SK-N-SH treated with all-trans-retinoic acid at 6 μM for 48 hours (cell line): ENCODE data around the gene ELFN1.

Experiments
- ATAC-seq: fragments of 200-7000 bp; cut with Tn5 transposase; 3 replicates; pipeline ENCODE4 v1.9.1; 2020; ENCODE audit warnings: mild to moderate bottlenecking, moderate library complexity
- ARNTL ChIP-seq: fragments of 450-650 bp; formaldehyde crosslinking; IDR thresholded peaks from 2 replicates; pipeline ENCODE4 v1.5.0; 2020; ENCODE audit warnings: low read depth, mild to moderate bottlenecking, moderate library complexity, borderline replicate concordance
- CSDC2 ChIP-seq: fragments of 250-450 bp; sonication (Bioruptor Pico); IDR thresholded peaks from 2 replicates; pipeline ENCODE4 v1.5.0; 2020; ENCODE audit warnings: mild to moderate bottlenecking, moderate library complexity
- CSRNP3 ChIP-seq: fragments of 250-450 bp; sonication (Bioruptor Pico); IDR thresholded peaks from 2 replicates; pipeline ENCODE4 v1.5.1; 2021; ENCODE audit warnings: mild to moderate bottlenecking, moderate library complexity
- GLIS3 ChIP-seq: fragments of 250-450 bp; sonication (Bioruptor Pico); IDR thresholded peaks from 2 replicates; pipeline ENCODE4 v1.5.0; 2020; ENCODE audit warnings: mild to moderate bottlenecking, moderate library complexity
- ISL1 ChIP-seq: fragments of 250-450 bp; sonication (Bioruptor Pico); IDR thresholded peaks from 2 replicates; pipeline ENCODE4 v2.1.2; 2022; ENCODE audit warnings: mild to moderate bottlenecking, moderate library complexity
- OSR1 ChIP-seq: fragments of 250-450 bp; sonication (Bioruptor Pico); IDR thresholded peaks from 2 replicates; pipeline ENCODE4 v1.8.0; 2022; ENCODE audit warnings: moderate library complexity, mild to moderate bottlenecking, inconsistent platforms
- PATZ1 ChIP-seq: fragments of 250-450 bp; sonication (Bioruptor Pico); IDR thresholded peaks from 2 replicates; pipeline ENCODE4 v1.8.0; 2020; ENCODE audit warnings: mild to moderate bottlenecking, moderate library complexity, borderline replicate concordance
- RARB ChIP-seq: fragments of 250-450 bp; sonication (Bioruptor Pico); IDR thresholded peaks from 2 replicates; pipeline ENCODE4 v1.8.0; 2021; ENCODE audit warnings: mild to moderate bottlenecking, moderate library complexity
- SNAI2 ChIP-seq: fragments of 250-450 bp; sonication (Bioruptor Pico); IDR thresholded peaks from 2 replicates; pipeline ENCODE4 v1.5.0; 2020; ENCODE audit warnings: mild to moderate bottlenecking, moderate library complexity
- TOX ChIP-seq: fragments of 250-450 bp; sonication (Bioruptor Pico); IDR thresholded peaks from 2 replicates; pipeline ENCODE4 v1.8.0; 2021; ENCODE audit warnings: mild to moderate bottlenecking, moderate library complexity, borderline replicate concordance
- TSHZ2 ChIP-seq: fragments of 250-450 bp; sonication (Bioruptor Pico); IDR thresholded peaks from 2 replicates; pipeline ENCODE4 v1.5.0; 2020; ENCODE audit warnings: mild to moderate bottlenecking, moderate library complexity
- ZC3H10 ChIP-seq: fragments of 250-450 bp; sonication (Bioruptor Pico); IDR thresholded peaks from 2 replicates; pipeline ENCODE4 v1.5.1; 2021; ENCODE audit warnings: mild to moderate bottlenecking, moderate library complexity
- ZFP30 ChIP-seq: fragments of 450-650 bp; formaldehyde crosslinking; IDR thresholded peaks from 2 replicates; pipeline ENCODE4 v1.5.0; 2022; ENCODE audit warnings: mild to moderate bottlenecking, moderate library complexity
- ZNF565 ChIP-seq: fragments of 450-650 bp; formaldehyde crosslinking; conservative IDR thresholded peaks from 2 replicates; pipeline ENCODE4 v1.5.0; 2020; ENCODE audit warnings: low read depth, mild to moderate bottlenecking, moderate library complexity
- ZNF70 ChIP-seq: fragments of 450-650 bp; formaldehyde crosslinking; IDR thresholded peaks from 2 replicates; pipeline ENCODE4 v1.5.0; 2020; ENCODE audit warnings: mild to moderate bottlenecking, moderate library complexity
- TF ChIP-seq, protein P1 (sequence below): fragments of 250-450 bp; sonication (Bioruptor Pico); IDR thresholded peaks from 2 replicates; pipeline ENCODE4 v1.5.1; 2020; ENCODE audit warnings: low read depth, mild to moderate bottlenecking, moderate library complexity

Gene ELFN1

DNA sequence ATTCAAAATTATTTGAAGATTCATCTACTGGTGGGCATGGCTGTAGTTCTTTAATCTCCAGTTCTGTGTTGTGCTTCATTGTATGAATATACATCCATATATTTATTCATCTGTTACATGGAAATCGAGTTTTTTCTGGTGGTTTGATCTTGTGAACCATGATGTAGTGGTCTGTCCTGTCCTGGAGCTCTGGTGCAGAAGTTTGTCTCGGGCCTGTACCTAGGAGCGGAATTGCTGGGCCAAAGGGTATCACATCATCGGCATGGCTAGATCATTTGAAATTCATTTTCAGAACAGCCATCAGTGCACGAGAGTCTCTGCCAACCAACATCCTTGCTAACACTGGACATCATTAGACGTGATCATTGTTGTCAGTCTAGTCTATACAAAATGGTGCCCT is 107.0 kb downstream of the ELFN1 start (continued):
- TF ChIP-seq ISL1 (CRISPR knock-in tag) (no peak), CSDC2 (no peak), TSHZ2 (CRISPR knock-in tag) (no peak)

DNA sequence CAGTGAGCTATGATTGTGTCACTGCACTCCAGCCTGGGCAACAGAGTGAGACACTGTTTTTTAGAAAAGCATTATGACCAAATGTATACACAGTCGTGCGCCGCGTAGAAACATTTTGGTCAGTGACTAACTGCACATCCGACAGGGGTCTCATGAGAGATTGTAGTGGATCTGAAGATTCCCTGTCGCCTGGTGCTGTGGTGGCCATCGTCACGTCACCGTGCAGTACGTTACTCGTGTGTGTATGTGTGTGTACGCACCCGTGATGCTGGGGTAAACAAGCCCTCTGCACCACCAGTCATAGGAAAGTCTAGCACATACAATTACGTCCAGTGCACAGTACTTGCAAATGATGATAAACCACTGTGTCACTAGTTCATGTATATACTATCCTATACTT is 109.4 kb downstream of the ELFN1 start:
- no peak for ATAC-seq
- TF ChIP-seq, protein P1, sequence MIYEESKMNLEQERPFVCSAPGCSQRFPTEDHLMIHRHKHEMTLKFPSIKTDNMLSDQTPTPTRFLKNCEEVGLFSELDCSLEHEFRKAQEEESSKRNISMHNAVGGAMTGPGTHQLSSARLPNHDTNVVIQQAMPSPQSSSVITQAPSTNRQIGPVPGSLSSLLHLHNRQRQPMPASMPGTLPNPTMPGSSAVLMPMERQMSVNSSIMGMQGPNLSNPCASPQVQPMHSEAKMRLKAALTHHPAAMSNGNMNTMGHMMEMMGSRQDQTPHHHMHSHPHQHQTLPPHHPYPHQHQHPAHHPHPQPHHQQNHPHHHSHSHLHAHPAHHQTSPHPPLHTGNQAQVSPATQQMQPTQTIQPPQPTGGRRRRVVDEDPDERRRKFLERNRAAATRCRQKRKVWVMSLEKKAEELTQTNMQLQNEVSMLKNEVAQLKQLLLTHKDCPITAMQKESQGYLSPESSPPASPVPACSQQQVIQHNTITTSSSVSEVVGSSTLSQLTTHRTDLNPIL (CRISPR knock-in tag) = no peak
- no peak for TF ChIP-seq CSRNP3 (CRISPR knock-in tag)
- TF ChIP-seq GLIS3 (CRISPR knock-in tag) = no peak
- TF ChIP-seq ISL1 (CRISPR knock-in tag) = no peak
- no peak for TF ChIP-seq PATZ1 (CRISPR knock-in tag)
- TF ChIP-seq TSHZ2 (CRISPR knock-in tag) = no peak
- no peak for TF ChIP-seq ARNTL (CRISPR knock-in tag)
- no peak for TF ChIP-seq ZC3H10 (CRISPR knock-in tag)
- no peak for TF ChIP-seq ZNF70

DNA sequence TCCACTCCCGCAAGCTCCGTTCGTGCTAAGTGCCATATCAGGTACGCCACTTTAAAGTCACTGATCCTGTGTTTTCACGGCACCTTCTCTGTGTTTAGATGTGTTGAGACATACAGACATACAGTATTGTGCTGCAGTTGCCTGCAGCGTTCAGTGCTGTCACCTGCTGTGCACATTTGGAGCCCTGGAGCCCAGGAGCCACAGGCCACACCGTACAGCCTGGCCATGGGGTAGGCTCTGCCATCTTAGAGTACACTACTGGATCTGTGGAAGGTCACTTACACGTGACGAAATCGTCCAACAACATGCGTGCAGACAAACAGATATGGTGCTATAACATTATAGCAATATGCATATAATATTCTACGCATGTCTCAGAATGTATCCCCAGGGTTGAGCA is 111.3 kb downstream of the ELFN1 start:
- no peak for TF ChIP-seq SNAI2 (CRISPR knock-in tag)
- TF ChIP-seq TOX = no peak
- no peak for TF ChIP-seq TSHZ2 (CRISPR knock-in tag)
- TF ChIP-seq ZC3H10 (CRISPR knock-in tag) = no peak
- ATAC-seq = no peak

- TF ChIP-seq RARB = no peak
- TF ChIP-seq, protein P1 (CRISPR knock-in tag) = no peak
- no peak for TF ChIP-seq GLIS3 (CRISPR knock-in tag)
- no peak for TF ChIP-seq CSDC2
- no peak for TF ChIP-seq ZNF565 (CRISPR knock-in tag)
- TF ChIP-seq OSR1 (CRISPR knock-in tag) = no peak
- TF ChIP-seq ZFP30 (CRISPR knock-in tag) = no peak
- TF ChIP-seq ISL1 (CRISPR knock-in tag) = no peak
- TF ChIP-seq, all 23 proteins: peak for 0
- no peak for ATAC-seq
Measured at GRCh38 chr7:1785839-1786238, 115.8 kb downstream of the ELFN1 start.
